Endothelial cell of umbilical vein (primary cell): ENCODE measurements around the gene CFAP73. TPM values are rescaled to one million over a fixed set of nuclear protein-coding genes. Genes with fewer than 3 reads are reported as not detected.

ENCODE experiments used
- BruUV-seq: library from RNA; stranded (reverse); fragments of 400-500 nt; replicated peaks from 2 replicates; lab custom pipeline; 2021; lab: Mats Ljungman, UMichigan
- CTCF ChIA-PET: fragments of 300-600, 350-600 bp; sonication (Branson Sonifier 250); formaldehyde crosslinking; loops from one replicate; lab custom pipeline; 2021; ENCODE audit warnings: antibody characterized with exemption, inconsistent platforms; lab: Charles Lee
- POLR2A ChIA-PET: fragments of 300-600, 350-600 bp; sonication (Branson Sonifier 250); formaldehyde crosslinking; loops from one replicate; lab custom pipeline; 2021; ENCODE audit warnings: antibody characterized with exemption, inconsistent platforms; lab: Charles Lee
- DNase-seq: peaks from one replicate; pipeline ENCODE4 v3.0.0-alpha.2; 2011; ENCODE audit warnings: low read depth, low spot score
- FAIRE-seq: peaks from 2 replicates; lab custom pipeline; 2011; peaks lifted over from hg19 to GRCh38; lab: Jason Lieb, UNC
- H2AFZ ChIP-seq: 2 replicates; pipeline ENCODE4 v1.6.0; 2012; ENCODE audit warnings: low read depth, low read length, control low read depth, inconsistent platforms
- H3K27ac ChIP-seq: 2 replicates; pipeline ENCODE4 v1.5.1; 2011; ENCODE audit warnings: low read depth, mild to moderate bottlenecking, control low read depth, low read length, moderate library complexity; ENCODE audit not compliant: insufficient read depth
- H3K27me3 ChIP-seq, 2 experiments: 2 replicates each; pipeline versions ENCODE4 v1.6.0 to v1.6.1; 2011; ENCODE audit warnings: low read length in 2 of 2, mixed read lengths in 1 of 2; ENCODE audit not compliant: control insufficient read depth in 2 of 2, insufficient read depth in 2 of 2
- H3K36me3 ChIP-seq, 2 experiments: 2 replicates in 1 of 2; 3 replicates in 1 of 2; pipeline ENCODE4 v1.5.1; 2011; ENCODE audit warnings: low read length in 2 of 2, mild to moderate bottlenecking in 1 of 2, moderate library complexity in 1 of 2; ENCODE audit not compliant: control insufficient read depth in 2 of 2, insufficient read depth in 2 of 2; ENCODE audit errors: extremely low read depth in 1 of 2
- H3K4me1 ChIP-seq: 3 replicates; pipeline ENCODE4 v1.5.1; 2011; ENCODE audit warnings: mild to moderate bottlenecking, low read length; ENCODE audit not compliant: control insufficient read depth, insufficient read depth; ENCODE audit errors: extremely low read depth
- H3K4me2 ChIP-seq: 2 replicates; pipeline ENCODE4 v1.6.1; 2011; ENCODE audit warnings: low read length, control low read depth, mixed read lengths; ENCODE audit not compliant: insufficient read depth
- H3K4me3 ChIP-seq, 3 experiments: fragments of 200-600 bp in 1 of 3; sonication (generic), shearing (Covaris generic) in 1 of 3; replicated peaks in 1 of 3; 2 replicates each; pipeline ENCODE4 v1.5.1; 2011 to 2016; ENCODE audit warnings: control low read depth in 3 of 3, low read length in 3 of 3, mild to moderate bottlenecking in 2 of 3, inconsistent platforms in 1 of 3, low read depth in 1 of 3, moderate library complexity in 1 of 3; ENCODE audit not compliant: insufficient read depth in 1 of 3
- H3K79me2 ChIP-seq: 2 replicates; pipeline ENCODE4 v1.6.0; 2012; ENCODE audit warnings: low read length, inconsistent platforms; ENCODE audit not compliant: control insufficient read depth, insufficient read depth
- H3K9ac ChIP-seq: replicated peaks from 2 replicates; pipeline ENCODE3; 2011; ENCODE audit warnings: low read length, control low read depth; ENCODE audit not compliant: insufficient read depth; ENCODE audit errors: extremely low read depth
- H3K9me1 ChIP-seq: replicated peaks from 3 replicates; pipeline ENCODE4 v1.6.0; 2011; ENCODE audit warnings: mild to moderate bottlenecking, low read length; ENCODE audit not compliant: control insufficient read depth, insufficient read depth; ENCODE audit errors: extremely low read depth
- H3K9me3 ChIP-seq: replicated peaks from 2 replicates; pipeline ENCODE4 v1.5.1; 2012; ENCODE audit warnings: low read length, inconsistent platforms; ENCODE audit not compliant: control insufficient read depth, insufficient read depth
- H4K20me1 ChIP-seq: replicated peaks from 2 replicates; pipeline ENCODE3; 2011; ENCODE audit warnings: mild to moderate bottlenecking, low read length; ENCODE audit not compliant: control insufficient read depth, insufficient read depth; ENCODE audit errors: extremely low read depth
- EZH2 ChIP-seq: IDR thresholded peaks from 2 replicates; pipeline ENCODE4 v1.6.1; 2012; ENCODE audit warnings: borderline replicate concordance, low read depth, mild to moderate bottlenecking, moderate library complexity, low read length, inconsistent platforms; ENCODE audit not compliant: severe bottlenecking
- FOS ChIP-seq: IDR thresholded peaks from 2 replicates; pipeline ENCODE4 v1.6.1; 2011; ENCODE audit warnings: mild to moderate bottlenecking, low read length, moderate library complexity, borderline replicate concordance; ENCODE audit not compliant: insufficient read depth
- GATA2 ChIP-seq: IDR thresholded peaks from 2 replicates; pipeline ENCODE4 v1.7.0; 2011; ENCODE audit warnings: low read depth, mild to moderate bottlenecking, moderate library complexity, mixed read lengths, low read length; ENCODE audit not compliant: insufficient read length, insufficient read depth
- JUN ChIP-seq: IDR thresholded peaks from 2 replicates; pipeline ENCODE4 v1.6.1; 2011; ENCODE audit warnings: borderline replicate concordance, low read depth; ENCODE audit not compliant: insufficient read length, insufficient read depth
- MYC ChIP-seq: IDR thresholded peaks from one replicate; pipeline ENCODE4 v1.6.1; 2011; ENCODE audit warnings: mild to moderate bottlenecking, low read depth, low read length
- POLR2A ChIP-seq: IDR thresholded peaks from 2 replicates; pipeline ENCODE4 v1.6.1; 2012; ENCODE audit warnings: low read depth, mild to moderate bottlenecking, control low read depth, low read length
- dilution Hi-C: fragments of 300-500 bp; cut with MboI; formaldehyde crosslinking; loops from one replicate; pipeline ENCODE4 v1.15.0; 2019; ENCODE audit warnings: low sequenced_read_pairs; ENCODE audit not compliant: extremely low pct_ligation_motif_present
- intact Hi-C: fragments of 100-400 bp; cut with micrococcal nuclease; formaldehyde crosslinking; loops from one replicate; pipeline ENCODE4 v1.10.0; 2022
- polyA plus RNA-seq, 4 experiments: library from polyadenylated mRNA; depleted of rRNA in 3 of 4; stranded (reverse) in 3 of 4; unstranded in 1 of 4; fragments of >200 nt; gene quantifications; 2 replicates each; pipeline versions ENCODE4 v1.2.1 to v1.2.3, GENCODE V29; 2011 to 2012; ENCODE audit warnings: missing spikeins in 1 of 4
- total RNA-seq: library from RNA; stranded (reverse); gene quantifications from 2 replicates; pipeline ENCODE4 v1.2.3, GENCODE V29; 2021
- TF ChIP-seq, protein P1 (sequence below), 2 donors: IDR thresholded peaks; 1 replicate in 1 of 2; 2 replicates in 1 of 2; pipeline ENCODE4 v1.5.1; 2011; ENCODE audit warnings: low read length in 2 of 2, mild to moderate bottlenecking in 2 of 2, moderate library complexity in 2 of 2, control low read depth in 1 of 2, inconsistent platforms in 1 of 2, low read depth in 1 of 2; ENCODE audit not compliant: insufficient read depth in 1 of 2; ENCODE audit errors: extremely low read depth in 1 of 2
- TF ChIP-seq, protein P2 (sequence below): IDR thresholded peaks from 2 replicates; pipeline ENCODE4 v1.6.1; 2011; ENCODE audit not compliant: insufficient read depth, insufficient read length

CFAP73 gene
- total and polyA plus RNA-seq, 2 donors (not counting 3 experiments of a cell fraction or from before 2014, with no cell fraction given) = not detected

DNA sequence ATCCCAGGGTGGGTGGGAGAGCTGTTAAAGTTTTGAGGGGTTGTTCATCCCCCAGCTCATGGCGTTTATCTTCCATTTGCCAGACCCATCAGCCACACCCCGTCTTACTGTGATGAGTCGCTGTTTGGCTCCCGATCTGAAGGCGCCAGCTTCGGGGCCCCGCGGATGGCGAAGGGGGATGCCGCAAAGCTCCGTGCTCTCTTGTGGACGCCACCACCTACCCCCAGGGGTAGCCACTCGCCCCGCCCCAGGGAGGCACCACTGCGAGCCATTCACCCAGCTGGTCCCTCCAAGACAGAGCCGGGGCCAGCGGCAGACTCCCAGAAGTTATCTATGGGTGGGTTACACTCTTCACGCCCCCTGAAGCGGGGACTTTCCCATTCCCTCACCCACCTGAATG is 41.7 kb downstream of the CFAP73 start:
- TF ChIP-seq GATA2 = no peak
- TF ChIP-seq, protein P1, sequence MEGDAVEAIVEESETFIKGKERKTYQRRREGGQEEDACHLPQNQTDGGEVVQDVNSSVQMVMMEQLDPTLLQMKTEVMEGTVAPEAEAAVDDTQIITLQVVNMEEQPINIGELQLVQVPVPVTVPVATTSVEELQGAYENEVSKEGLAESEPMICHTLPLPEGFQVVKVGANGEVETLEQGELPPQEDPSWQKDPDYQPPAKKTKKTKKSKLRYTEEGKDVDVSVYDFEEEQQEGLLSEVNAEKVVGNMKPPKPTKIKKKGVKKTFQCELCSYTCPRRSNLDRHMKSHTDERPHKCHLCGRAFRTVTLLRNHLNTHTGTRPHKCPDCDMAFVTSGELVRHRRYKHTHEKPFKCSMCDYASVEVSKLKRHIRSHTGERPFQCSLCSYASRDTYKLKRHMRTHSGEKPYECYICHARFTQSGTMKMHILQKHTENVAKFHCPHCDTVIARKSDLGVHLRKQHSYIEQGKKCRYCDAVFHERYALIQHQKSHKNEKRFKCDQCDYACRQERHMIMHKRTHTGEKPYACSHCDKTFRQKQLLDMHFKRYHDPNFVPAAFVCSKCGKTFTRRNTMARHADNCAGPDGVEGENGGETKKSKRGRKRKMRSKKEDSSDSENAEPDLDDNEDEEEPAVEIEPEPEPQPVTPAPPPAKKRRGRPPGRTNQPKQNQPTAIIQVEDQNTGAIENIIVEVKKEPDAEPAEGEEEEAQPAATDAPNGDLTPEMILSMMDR (IDR thresholded peaks at IDR 0.05; ENCODE audit: extremely low read depth in 1 of 2, insufficient read depth in 1 of 2, low read depth in 1 of 2, low read length in 2 of 2) = no peak
- TF ChIP-seq EZH2 = no peak
- TF ChIP-seq FOS = no peak
- TF ChIP-seq JUN = no peak
- TF ChIP-seq POLR2A = no peak
- TF ChIP-seq MYC = no peak
- TF ChIP-seq, protein P2, sequence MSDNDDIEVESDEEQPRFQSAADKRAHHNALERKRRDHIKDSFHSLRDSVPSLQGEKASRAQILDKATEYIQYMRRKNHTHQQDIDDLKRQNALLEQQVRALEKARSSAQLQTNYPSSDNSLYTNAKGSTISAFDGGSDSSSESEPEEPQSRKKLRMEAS = no peak
- no peaks in the 10 kb centered on the region for H3K9me1 ChIP-seq
- no peaks in the 10 kb centered on the region for H4K20me1 ChIP-seq
- POLR2A ChIA-PET = no interaction called here
- dilution Hi-C loops (no loop called here), intact Hi-C loops (no loop called here)
- no peak overlapping the region for H2AFZ ChIP-seq
- H3K9ac ChIP-seq = no peak overlapping the region
- H3K27ac ChIP-seq = no peak overlapping the region
- H3K9me3 ChIP-seq = no peaks in the 10 kb centered on the region
- DNase-seq = no peak
- BruUV-seq = no TSS peak
- FAIRE-seq = no peak
- H3K27me3 ChIP-seq = no peaks in the 10 kb centered on the region
- no peak overlapping the region for H3K4me2 ChIP-seq
- peaks cover 30% of the 10 kb centered on the region for H3K4me1 ChIP-seq
- CTCF ChIA-PET = interaction anchor here (1.9 kb wide), 1 partner anchor 17 kb away, joined by 5 read pairs; no protein-coding TSS in a partner anchor
- H3K4me3 ChIP-seq = no peak overlapping the region
- H3K36me3 ChIP-seq = peaks cover 0 to 12% of the 10 kb centered on the region in 2 experiments
- peaks cover 10% of the 10 kb centered on the region for H3K79me2 ChIP-seq
